HG02678 (cell line): Measurements from ENCODE around the gene AQP2.

Experiments used
- ATAC-seq: cut with Tn5 transposase; IDR thresholded peaks from one replicate; pipeline ENCODE4 v1.9.1; 2021; ENCODE audit warnings: mild to moderate bottlenecking, moderate library complexity; ENCODE audit not compliant: unreplicated experiment

Gene AQP2

GRCh38 chr12:49939707-49940106, 10.8 kb upstream of the AQP2 start:
- ATAC-seq = no peak

DNA sequence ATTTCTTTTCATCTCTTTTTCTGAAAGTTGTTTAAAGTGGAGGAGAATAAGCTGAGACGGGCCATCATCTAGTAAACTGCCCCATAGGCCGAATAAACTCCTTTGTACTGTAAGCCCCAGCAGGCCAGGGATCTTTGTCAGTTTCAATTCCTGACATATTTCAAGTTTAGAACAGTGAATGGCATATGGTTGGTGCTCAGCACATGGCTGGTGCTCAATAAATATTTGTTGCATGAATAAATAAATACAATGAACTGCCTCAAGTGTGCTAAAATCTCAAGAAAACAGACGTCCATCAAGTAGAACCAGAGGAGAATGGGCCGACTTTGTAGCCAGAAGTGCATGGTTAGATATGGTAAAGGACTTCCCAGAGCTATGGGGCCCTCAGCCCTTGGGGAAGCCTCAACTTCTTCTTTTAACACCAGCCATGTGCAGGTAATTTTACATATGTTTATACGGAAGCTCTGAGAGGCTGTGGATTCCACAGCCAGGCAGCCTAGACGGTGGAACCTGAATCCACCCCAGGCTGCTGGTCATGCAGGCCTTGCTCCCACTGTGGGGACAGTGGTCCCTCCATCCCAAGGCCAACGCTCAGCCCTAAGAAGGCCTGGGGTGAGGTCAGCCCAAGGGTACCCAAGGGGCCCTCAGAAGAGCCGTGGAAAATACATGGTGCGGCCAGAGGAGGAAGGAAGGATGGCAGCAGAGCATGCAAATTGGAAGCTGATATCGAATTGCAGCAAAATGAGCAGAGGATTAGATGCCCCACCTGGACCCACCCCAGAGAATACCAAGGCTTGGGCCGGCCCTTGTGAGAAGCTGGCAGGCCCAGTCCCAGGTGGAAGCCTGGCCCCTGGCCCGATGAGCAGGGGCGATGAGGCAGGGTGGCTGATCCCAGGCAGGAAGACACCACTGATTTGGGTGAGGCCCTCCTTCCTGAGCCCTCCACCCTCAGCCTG, 8.7 kb upstream of the AQP2 start:
- ATAC-seq = no peak

GRCh38 chr12:49942512-49942893, 8.0 kb upstream of the AQP2 start:
- ATAC-seq = no peak

GRCh38 chr12:49942921-49943624, 7.5 kb upstream of the AQP2 start:
- no peak for ATAC-seq

DNA sequence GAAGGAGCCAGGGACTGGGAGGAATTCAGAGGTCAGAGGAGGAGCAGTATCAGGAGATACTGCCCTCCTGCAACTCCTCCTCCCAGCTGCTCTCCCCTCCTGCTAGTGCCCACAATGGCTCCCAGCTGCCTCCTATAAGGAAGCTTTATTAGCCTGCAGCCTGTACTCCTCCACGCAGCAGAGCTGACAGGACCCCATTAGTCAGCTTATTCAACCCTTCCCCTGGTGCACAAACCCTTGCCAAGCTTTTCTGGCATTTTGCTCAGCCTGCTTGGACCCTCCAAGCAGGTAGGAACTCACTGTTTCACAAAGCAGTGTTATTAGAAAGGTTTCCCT, 6.9 kb upstream of the AQP2 start:
- ATAC-seq = no peak

DNA sequence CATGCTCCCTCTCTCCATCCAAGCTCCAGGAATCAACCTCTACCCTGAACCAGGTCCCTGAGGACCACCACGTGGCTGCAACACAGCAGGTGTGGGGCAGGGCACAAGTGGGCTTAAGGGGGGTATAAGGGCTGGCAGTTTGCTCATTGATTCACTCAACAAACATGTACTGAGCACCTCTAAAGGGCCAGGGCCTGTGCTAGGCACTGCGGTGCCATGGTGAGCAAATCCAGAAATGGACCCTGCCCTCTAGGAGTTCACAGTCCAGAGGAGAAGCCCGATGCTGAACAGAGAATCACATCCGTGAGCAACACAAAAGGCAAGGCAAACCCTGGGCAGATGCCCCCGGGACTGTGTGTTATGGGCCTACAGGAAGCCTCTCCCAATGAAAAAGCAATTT, 6.5 kb upstream of the AQP2 start:
- ATAC-seq = no peak

DNA sequence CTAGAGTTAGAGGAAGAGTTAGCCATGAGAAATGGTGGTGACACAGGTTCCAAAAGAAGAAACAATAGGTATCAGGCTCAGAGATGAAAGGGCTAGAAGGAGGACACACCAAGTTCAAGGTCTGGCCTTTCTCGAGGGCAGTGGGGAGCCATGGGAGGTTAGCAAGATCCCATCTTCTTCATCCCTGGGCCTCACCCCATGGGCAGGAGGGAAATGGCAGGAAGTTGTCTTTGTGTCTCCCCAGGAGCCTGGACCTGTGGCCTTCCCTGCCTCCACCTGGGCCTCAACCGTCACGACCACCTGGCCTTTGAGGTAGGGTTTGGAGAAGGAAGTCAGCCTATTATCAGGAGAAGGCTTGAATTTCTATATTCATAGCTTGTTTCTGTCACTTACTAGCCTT, 5.8 kb upstream of the AQP2 start:
- ATAC-seq = no peak

DNA sequence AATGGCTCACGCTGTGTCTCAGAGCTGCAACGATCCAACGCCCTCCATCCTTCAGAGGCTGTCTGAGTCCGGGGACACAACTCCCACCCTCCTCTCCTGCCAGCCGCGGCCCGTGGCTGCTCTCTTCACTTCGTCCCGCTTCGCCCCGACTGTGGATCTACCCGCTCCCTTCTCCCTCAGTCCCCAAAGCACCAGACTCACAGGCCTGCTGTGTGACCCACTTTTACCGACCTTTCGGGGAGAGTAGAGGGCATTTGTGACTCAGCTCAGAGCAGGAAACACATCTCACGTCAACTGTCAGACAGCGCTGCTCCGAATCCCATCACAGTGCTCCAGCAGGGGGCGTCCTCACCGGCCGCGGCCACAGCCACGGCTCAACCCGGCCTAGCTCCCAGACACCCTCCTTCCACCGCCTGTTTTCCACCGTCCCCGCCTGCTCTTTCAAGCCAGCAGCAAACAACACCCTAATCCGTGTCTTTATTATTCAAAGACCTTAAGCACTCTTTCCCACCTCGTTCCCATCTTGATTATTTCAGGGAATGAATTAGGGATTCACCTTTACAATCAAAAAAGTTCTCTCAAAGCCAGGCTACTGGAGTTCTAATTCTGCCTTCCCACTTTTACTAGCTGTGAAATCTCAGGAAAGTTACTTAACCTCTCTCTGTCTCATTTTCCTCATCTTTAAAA, 5.0 kb upstream of the AQP2 start:
- no peak for ATAC-seq

GRCh38 chr12:49946086-49946485, 4.5 kb upstream of the AQP2 start:
- ATAC-seq = no peak

DNA sequence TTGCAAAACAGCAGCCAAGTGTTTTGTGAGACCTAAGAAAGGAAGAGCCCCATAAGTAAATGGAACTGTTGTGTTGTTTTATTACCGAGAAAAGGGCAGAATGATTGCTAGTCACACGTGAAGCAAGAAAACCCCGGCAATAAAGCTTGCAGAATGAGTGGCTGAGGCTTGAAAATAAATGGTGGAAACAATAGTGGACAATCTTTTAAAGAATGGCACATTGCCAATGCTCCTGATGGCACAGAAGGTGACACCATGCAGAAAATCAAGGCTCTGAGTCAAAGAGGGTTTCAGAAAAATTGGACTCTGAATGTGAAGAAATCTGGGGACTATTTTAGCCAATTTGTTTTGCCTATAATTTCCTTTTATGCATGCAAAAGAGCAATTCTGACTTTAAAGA, 4.0 kb upstream of the AQP2 start:
- ATAC-seq = no peak

DNA sequence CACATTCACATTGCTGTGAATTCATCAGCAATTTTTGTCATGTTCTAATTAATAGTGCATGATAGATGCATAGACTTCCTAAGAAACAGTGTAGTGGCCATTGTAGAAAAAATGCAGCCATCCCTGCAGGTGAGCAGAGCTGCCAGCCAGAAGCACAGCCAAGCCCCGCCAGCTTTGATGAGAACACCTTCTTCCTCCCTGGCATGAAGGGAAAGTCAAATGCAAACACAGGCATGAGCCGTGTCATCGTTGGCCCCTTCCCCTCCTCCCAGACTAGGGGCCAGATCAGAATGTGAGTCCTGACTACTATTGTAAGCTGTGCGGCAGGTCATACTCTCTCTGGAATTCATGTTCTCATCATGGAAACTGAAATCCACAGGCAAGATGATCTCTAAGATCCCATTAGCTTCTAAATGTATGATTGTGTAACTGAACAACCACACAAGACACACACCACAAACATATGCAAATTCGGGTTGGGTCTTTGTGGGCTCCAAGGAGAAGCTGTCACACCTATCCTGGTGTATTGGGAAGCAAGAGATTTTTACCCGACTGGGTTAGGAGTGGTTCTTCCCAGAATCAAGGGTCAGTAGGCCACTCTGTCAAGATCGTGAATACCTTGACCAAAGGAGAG, 2.8 kb upstream of the AQP2 start:
- no peak for ATAC-seq

DNA sequence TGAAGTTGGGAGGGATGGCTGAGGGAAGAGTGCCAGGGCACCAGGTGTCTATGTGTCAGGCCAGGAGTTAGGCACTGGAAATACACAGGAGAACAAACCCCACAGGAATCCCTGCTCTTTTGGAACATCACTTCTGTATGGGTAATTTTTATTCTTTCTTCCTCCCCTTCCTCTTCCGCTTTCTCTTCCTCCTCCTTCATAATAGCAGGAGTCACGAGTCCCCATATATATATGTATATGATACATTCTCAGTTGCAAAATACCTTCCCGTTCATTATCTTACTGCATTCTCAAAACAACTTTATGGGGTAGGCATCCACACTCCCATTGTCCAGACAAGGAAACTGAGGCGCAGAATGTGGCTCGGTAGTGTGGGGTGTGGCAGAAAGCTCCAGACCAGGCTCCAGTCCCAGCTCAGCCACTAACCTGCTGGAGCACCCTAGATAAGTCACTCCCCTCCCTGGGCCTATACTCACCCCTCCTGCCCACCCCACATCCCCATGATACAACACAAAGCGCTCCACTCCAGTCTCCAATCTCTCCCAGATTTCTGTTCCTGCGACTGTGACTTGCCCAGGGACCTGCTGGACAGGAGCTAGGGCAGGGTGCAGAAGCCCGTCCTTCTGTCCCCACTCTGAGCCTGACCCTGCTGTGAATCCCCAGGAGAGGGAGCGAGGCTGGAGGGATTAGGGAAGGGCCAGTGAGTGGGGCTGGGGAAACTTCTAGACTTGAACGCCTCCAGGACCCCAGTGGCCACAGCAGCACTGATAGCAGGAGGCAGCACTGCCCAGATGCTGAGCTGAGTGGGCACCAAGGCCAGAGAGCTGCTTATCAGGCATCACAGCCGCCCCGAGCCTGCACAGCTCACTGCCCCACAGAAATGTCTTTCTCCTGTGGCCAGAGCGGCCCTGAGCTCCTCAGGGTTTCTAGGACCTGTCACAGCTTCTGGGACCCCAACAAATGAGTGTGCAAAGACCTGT, 1.4 kb upstream of the AQP2 start:
- ATAC-seq = no peak

DNA sequence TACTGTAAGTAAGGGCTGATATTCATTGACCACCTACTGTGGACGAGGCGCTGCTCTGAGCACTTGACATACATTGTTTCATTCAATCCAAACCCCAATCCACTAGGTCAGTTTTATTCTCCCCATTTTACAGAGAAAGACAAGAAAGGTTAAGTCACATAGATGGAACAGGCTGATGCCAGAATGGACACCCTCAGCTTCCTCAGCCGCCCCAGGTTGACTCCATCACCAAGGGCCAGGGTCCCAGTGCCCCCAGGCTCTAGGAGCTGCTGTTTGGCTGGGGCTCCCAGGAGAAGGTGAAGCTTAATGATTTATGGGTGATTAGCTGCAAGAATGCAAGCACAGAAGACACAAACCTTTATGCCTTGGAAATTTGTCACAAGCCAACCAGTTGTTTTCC, 671 bp upstream of the AQP2 start:
- no peak for ATAC-seq

DNA sequence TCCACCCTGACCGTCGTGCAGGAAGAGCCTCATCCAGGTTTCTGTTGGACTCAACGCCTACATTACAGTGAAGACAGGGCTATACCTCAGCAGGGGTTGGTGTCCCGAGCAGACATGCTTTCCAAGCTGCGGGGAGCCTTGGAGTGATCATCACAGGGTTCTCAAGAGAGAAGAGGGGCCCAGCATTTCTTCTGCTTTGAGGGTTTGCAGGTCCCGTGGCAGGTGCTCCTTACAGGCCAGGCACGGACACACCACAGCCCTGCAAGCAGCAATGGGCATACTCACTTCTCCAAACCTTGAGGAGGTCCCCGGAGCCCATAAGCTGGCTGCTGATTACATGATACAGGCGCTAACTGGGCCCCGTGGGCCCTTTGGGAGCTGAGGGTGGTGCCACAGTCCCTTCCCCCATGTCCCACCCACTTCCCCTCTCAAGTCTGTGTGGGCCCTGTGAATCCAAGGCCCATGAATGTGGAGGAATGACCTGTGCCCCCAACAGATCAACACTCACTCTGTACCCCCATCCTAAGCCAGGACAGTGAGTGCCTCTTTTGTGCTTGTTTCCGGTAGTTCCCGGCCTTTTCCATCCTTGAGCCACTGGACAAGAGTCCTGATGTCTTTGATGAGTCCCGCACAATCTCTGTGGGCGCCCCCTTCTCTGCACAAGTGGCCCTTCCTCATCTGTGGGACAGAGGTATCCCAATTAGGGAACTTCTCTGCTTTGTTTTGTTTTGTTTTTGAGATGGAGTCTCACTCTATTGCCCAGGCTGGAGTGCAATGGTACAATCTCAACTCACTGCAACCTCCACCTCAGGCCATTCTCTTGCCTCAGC, 1.1 kb downstream of the AQP2 start:
- ATAC-seq = no peak

DNA sequence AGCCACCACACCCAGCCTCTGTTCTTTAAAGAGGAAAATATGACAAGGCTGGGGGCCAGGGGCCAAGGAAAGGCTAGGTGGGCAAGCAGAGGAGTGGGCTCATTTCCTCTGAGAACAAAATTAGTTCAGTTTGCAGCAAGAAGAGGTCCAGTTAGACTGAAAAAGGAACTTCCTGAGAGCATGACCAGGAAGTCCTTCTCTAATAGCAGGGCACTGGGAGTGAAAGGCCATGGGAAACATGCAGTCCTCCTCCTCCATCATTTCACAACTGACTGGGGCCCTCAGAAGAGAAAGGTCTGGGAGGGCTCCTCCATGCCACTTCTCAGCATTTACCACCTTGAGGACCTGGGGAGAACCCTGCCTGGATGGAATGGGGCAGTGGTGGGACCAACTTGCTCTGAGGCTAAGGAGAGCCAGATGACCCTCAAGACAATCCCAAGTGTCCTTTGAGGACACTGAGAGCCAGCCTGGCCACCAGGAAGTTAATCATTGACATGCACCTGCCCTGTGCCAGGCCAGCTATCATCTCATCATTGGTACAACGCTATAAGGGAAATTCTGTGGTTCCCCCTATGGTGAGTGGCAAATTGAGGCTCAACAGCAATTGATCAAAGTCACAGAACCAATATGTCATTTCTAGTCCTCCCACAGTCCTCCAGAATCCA, 2.0 kb downstream of the AQP2 start:
- no peak for ATAC-seq

GRCh38 chr12:49953151-49953550, 2.6 kb downstream of the AQP2 start:
- no peak for ATAC-seq

GRCh38 chr12:49953961-49954846, 3.7 kb downstream of the AQP2 start:
- no peak for ATAC-seq
